ENCODE measurements around the gene TTF1. TPM values are rescaled to one million over a fixed set of nuclear protein-coding genes. Genes with fewer than 3 reads are reported as not detected.

TTF1 gene
- total RNA-seq, 2 donors from 2014 or later, result 14.9 to 17.3 TPM

- H3K36me3 ChIP-seq, result no peaks in the 10 kb centered on the region
- no peaks in the 10 kb centered on the region for H3K27me3 ChIP-seq
- H3K4me1 ChIP-seq, result no peaks in the 10 kb centered on the region
- H3K27ac ChIP-seq, result no peak overlapping the region
- TF ChIP-seq CTCF (IDR thresholded peaks at IDR 0.05), result no peak
- H3K4me3 ChIP-seq, result no peak overlapping the region
- no peak for DNase-seq (ENCODE audit: low spot score)
- no peaks in the 10 kb centered on the region for H3K9me3 ChIP-seq
These were observed 20.2 kb upstream of the TTF1 start for GRCh38 chr9:132426639-132427414.

GRCh38 chr9:132425675-132426062, 19.0 kb upstream of the TTF1 start:
- Histone ChIP-seq H3K36me3 (no peaks in the 10 kb centered on the region), H3K9me3 (no peaks in the 10 kb centered on the region), H3K4me3 (no peak overlapping the region), H3K27me3 (no peaks in the 10 kb centered on the region), H3K27ac (no peak overlapping the region), H3K4me1 (no peaks in the 10 kb centered on the region)
- no peak for DNase-seq (ENCODE audit: low spot score)
- no peak for TF ChIP-seq CTCF (IDR thresholded peaks at IDR 0.05)

- no peak overlapping the region for H3K4me3 ChIP-seq
- no peak for DNase-seq (ENCODE audit: low spot score)
- no peaks in the 10 kb centered on the region for H3K27me3 ChIP-seq
- H3K9me3 ChIP-seq, result no peaks in the 10 kb centered on the region
- no peak overlapping the region for H3K27ac ChIP-seq
- H3K4me1 ChIP-seq, result no peaks in the 10 kb centered on the region
- no peak for TF ChIP-seq CTCF (IDR thresholded peaks at IDR 0.05)
- no peaks in the 10 kb centered on the region for H3K36me3 ChIP-seq
These were observed 18.4 kb upstream of the TTF1 start for GRCh38 chr9:132424857-132425674.

- H3K4me3 ChIP-seq, result no peak overlapping the region
- no peak for TF ChIP-seq CTCF (IDR thresholded peaks at IDR 0.05)
- no peak for DNase-seq (ENCODE audit: low spot score)
- H3K27me3 ChIP-seq, result no peaks in the 10 kb centered on the region
- no peaks in the 10 kb centered on the region for H3K4me1 ChIP-seq
- H3K27ac ChIP-seq, result no peak overlapping the region
- no peaks in the 10 kb centered on the region for H3K9me3 ChIP-seq
- no peaks in the 10 kb centered on the region for H3K36me3 ChIP-seq
These were observed 16.9 kb upstream of the TTF1 start for GRCh38 chr9:132423503-132423902.

GRCh38 chr9:132422574-132422973, 15.9 kb upstream of the TTF1 start:
- no peak overlapping the region for H3K4me3 ChIP-seq

More at GRCh38 chr9:132422574-132422973, 15.9 kb upstream of the TTF1 start:
- no peaks in the 10 kb centered on the region for H3K36me3 ChIP-seq
- no peak overlapping the region for H3K27ac ChIP-seq
- no peak for TF ChIP-seq CTCF (IDR thresholded peaks at IDR 0.05)
- H3K27me3 ChIP-seq, result no peaks in the 10 kb centered on the region
- no peaks in the 10 kb centered on the region for H3K4me1 ChIP-seq
- DNase-seq (ENCODE audit: low spot score), result no peak
- H3K9me3 ChIP-seq, result no peaks in the 10 kb centered on the region

Measured in right atrium auricular region (tissue), 2 donors.